IMR-90 (cell line): ENCODE results near the gene ITSN1. TPM values are rescaled to one million over a fixed set of nuclear protein-coding genes. Genes with fewer than 3 reads are reported as not detected.

Source experiments
- ATAC-seq: fragments of 200-7000 bp; cut with Tn5 transposase; 2 replicates; pipeline ENCODE4 v1.9.1; 2020; ENCODE audit warnings: low read depth, mild to moderate bottlenecking, moderate library complexity
- BruUV-seq: library from RNA; stranded (reverse); fragments of 400-500 nt; replicated peaks from 2 replicates; lab custom pipeline; 2021; lab: Mats Ljungman, UMichigan
- CTCF ChIA-PET: fragments of 300-600 bp; formaldehyde crosslinking; extraction: SDS; loops from one replicate; lab custom pipeline; 2021; ENCODE audit warnings: antibody characterized with exemption; lab: Yijun Ruan, JAX
- POLR2A ChIA-PET: fragments of 300-600 bp; sonication (Branson Sonifier 250); formaldehyde crosslinking; loops from one replicate; lab custom pipeline; 2022; ENCODE audit warnings: antibody characterized with exemption; ENCODE audit not compliant: unreplicated experiment; lab: Charles Lee
- DNase-seq: peaks from one replicate; pipeline ENCODE4 v3.0.0; 2013
- H2AFZ ChIP-seq: replicated peaks from 2 replicates; pipeline ENCODE3; 2013; ENCODE audit warnings: low read length, mild to moderate bottlenecking; ENCODE audit not compliant: poor library complexity
- H2AK5ac ChIP-seq: 2 replicates; pipeline ENCODE4 v1.6.1; 2013; ENCODE audit warnings: low read depth, low read length, inconsistent platforms
- H2AK9ac ChIP-seq: replicated peaks from 2 replicates; pipeline ENCODE3; 2013; ENCODE audit warnings: mild to moderate bottlenecking, low read depth, low read length, moderate library complexity; ENCODE audit not compliant: poor library complexity
- H2BK120ac ChIP-seq: 2 replicates; pipeline ENCODE4 v1.6.1; 2013; ENCODE audit warnings: low read depth, low read length, inconsistent platforms
- H2BK15ac ChIP-seq: 3 replicates; pipeline ENCODE4 v1.6.1; 2013; ENCODE audit warnings: low read depth, low read length, inconsistent platforms
- H2BK20ac ChIP-seq: 2 replicates; pipeline ENCODE4 v1.6.1; 2013; ENCODE audit warnings: low read depth, mild to moderate bottlenecking, inconsistent platforms, low read length, moderate library complexity
- H2BK5ac ChIP-seq: 2 replicates; pipeline ENCODE4 v1.6.1; 2013; ENCODE audit warnings: mild to moderate bottlenecking, low read depth, low read length, inconsistent platforms; ENCODE audit not compliant: poor library complexity, severe bottlenecking
- H3K14ac ChIP-seq: replicated peaks from 2 replicates; pipeline ENCODE4 v1.6.1; 2013; ENCODE audit warnings: low read depth, low read length, inconsistent platforms
- H3K18ac ChIP-seq: 2 replicates; pipeline ENCODE4 v1.6.1; 2013; ENCODE audit warnings: low read depth, low read length, control low read depth
- H3K23ac ChIP-seq: 2 replicates; pipeline ENCODE4 v1.6.1; 2013; ENCODE audit warnings: low read depth, low read length, inconsistent platforms
- H3K27ac ChIP-seq: 2 replicates; pipeline ENCODE4 v1.5.1; 2013; ENCODE audit warnings: mild to moderate bottlenecking, control low read depth, low read length; ENCODE audit not compliant: insufficient read depth
- H3K27me3 ChIP-seq: 2 replicates; pipeline ENCODE4 v1.6.1; 2013; ENCODE audit warnings: low read length; ENCODE audit not compliant: control insufficient read depth, insufficient read depth
- H3K36me3 ChIP-seq: 2 replicates; pipeline ENCODE4 v1.6.1; 2013; ENCODE audit warnings: low read length, mixed read lengths; ENCODE audit not compliant: control insufficient read depth, insufficient read depth
- H3K4ac ChIP-seq: 2 replicates; pipeline ENCODE4 v1.6.1; 2013; ENCODE audit warnings: low read depth, low read length, inconsistent platforms
- H3K4me1 ChIP-seq: 2 replicates; pipeline ENCODE4 v1.6.1; 2013; ENCODE audit warnings: low read length, mixed read lengths; ENCODE audit not compliant: control insufficient read depth, insufficient read depth
- H3K4me2 ChIP-seq: 2 replicates; pipeline ENCODE4 v1.6.1; 2013; ENCODE audit warnings: low read depth, mild to moderate bottlenecking, control low read depth, low read length, moderate library complexity
- H3K4me3 ChIP-seq: 2 replicates; pipeline ENCODE4 v1.5.1; 2013; ENCODE audit warnings: low read depth, mild to moderate bottlenecking, control low read depth, low read length, moderate library complexity; ENCODE audit not compliant: insufficient read depth
- H3K56ac ChIP-seq: 2 replicates; pipeline ENCODE4 v1.6.1; 2013; ENCODE audit warnings: low read length, inconsistent platforms; ENCODE audit not compliant: insufficient read depth; ENCODE audit errors: extremely low read depth
- H3K79me1 ChIP-seq, 2 experiments: 2 replicates each; pipeline ENCODE4 v1.6.1; 2013; ENCODE audit warnings: low read length in 2 of 2, inconsistent platforms in 1 of 2, low read depth in 1 of 2
- H3K9ac ChIP-seq: 2 replicates; pipeline ENCODE4 v1.6.1; 2013; ENCODE audit warnings: low read depth, low read length, control low read depth
- H3K9me1 ChIP-seq: 2 replicates; pipeline ENCODE4 v1.6.1; 2013; ENCODE audit warnings: low read length, inconsistent platforms; ENCODE audit not compliant: insufficient read depth
- H3K9me3 ChIP-seq: 2 replicates; pipeline ENCODE4 v1.6.1; 2013; ENCODE audit warnings: low read length; ENCODE audit not compliant: control insufficient read depth, insufficient read depth
- H4K20me1 ChIP-seq: 2 replicates; pipeline ENCODE4 v1.6.1; 2013; ENCODE audit warnings: low read length, inconsistent platforms; ENCODE audit not compliant: insufficient read depth
- H4K5ac ChIP-seq: 2 replicates; pipeline ENCODE4 v1.6.1; 2013; ENCODE audit warnings: mild to moderate bottlenecking, low read depth, low read length, control low read depth
- H4K8ac ChIP-seq, 2 experiments: 2 replicates each; pipeline ENCODE4 v1.6.1; 2013; ENCODE audit warnings: low read depth in 2 of 2, low read length in 2 of 2, control low read depth in 1 of 2, inconsistent platforms in 1 of 2
- H4K91ac ChIP-seq: 2 replicates; pipeline ENCODE4 v1.6.1; 2013; ENCODE audit warnings: low read depth, low read length, inconsistent platforms; ENCODE audit not compliant: insufficient read depth
- BHLHE40 ChIP-seq: fragments of 150-350 bp; IDR thresholded peaks from 2 replicates; pipeline ENCODE4 v1.6.1; 2016; ENCODE audit warnings: mild to moderate bottlenecking, low read depth, low read length
- CTCF ChIP-seq: conservative IDR thresholded peaks from 2 replicates; pipeline ENCODE4 v1.5.1; 2012; ENCODE audit warnings: mild to moderate bottlenecking, low read depth, low read length, improper control_type of control experiment
- MXI1 ChIP-seq: IDR thresholded peaks from 2 replicates; pipeline ENCODE4 v1.6.1; 2012; ENCODE audit warnings: low read depth, mild to moderate bottlenecking, low read length, moderate library complexity, borderline replicate concordance
- RAD21 ChIP-seq: IDR thresholded peaks from 2 replicates; pipeline ENCODE4 v1.6.1; 2012; ENCODE audit warnings: low read length, improper control_type of control experiment
- WGBS, 2 experiments: methylation state at CpG; one replicate each; pipeline versions ENCODE4 v1.1.5 to v1.1.7; 2013; ENCODE audit warnings: missing lambda C conversion rate in 2 of 2; ENCODE audit not compliant: insufficient read length in 1 of 2; ENCODE audit errors: extremely low coverage in 2 of 2; 5-methylcytosine and 5-hydroxymethylcytosine counted together
- dilution Hi-C: fragments of 300-500 bp; cut with HindIII; formaldehyde crosslinking; loops from one replicate; pipeline ENCODE4 v1.14.3; 2018; ENCODE audit warnings: low sequenced_read_pairs; ENCODE audit not compliant: unreplicated experiment
- in situ Hi-C: fragments of 300-500 bp; cut with MboI; formaldehyde crosslinking; loops from 3 replicates; pipeline ENCODE4 v1.14.3; 2019; ENCODE audit warnings: low sequenced_read_pairs, inconsistent platforms, mixed read lengths
- intact Hi-C: fragments of 100-400 bp; cut with micrococcal nuclease; formaldehyde crosslinking; loops from 2 replicates; pipeline ENCODE4 v1.10.0; 2022
- polyA plus RNA-seq, 3 experiments: library from polyadenylated mRNA; depleted of rRNA; stranded (reverse); fragments of >200 nt; gene quantifications; 2 replicates each; pipeline ENCODE4 v1.2.3, GENCODE V29; 2012; ENCODE audit warnings: low replicate concordance in 1 of 3
- total RNA-seq: library from RNA; depleted of rRNA; stranded (reverse); fragments of >200 nt; gene quantifications from 2 replicates; pipeline ENCODE4 v1.2.3, GENCODE V29; 2012
- TF ChIP-seq, protein P1 (sequence below): fragments of 150-350 bp; IDR thresholded peaks from 2 replicates; pipeline ENCODE4 v1.6.1; 2016; ENCODE audit warnings: low read depth, mild to moderate bottlenecking, low read length, moderate library complexity, borderline replicate concordance

The ITSN1 gene
- total and polyA plus RNA-seq, 2 of the 4 experiments (the other 2 are of a cell fraction) = 45.4 to 62.0 TPM

DNA sequence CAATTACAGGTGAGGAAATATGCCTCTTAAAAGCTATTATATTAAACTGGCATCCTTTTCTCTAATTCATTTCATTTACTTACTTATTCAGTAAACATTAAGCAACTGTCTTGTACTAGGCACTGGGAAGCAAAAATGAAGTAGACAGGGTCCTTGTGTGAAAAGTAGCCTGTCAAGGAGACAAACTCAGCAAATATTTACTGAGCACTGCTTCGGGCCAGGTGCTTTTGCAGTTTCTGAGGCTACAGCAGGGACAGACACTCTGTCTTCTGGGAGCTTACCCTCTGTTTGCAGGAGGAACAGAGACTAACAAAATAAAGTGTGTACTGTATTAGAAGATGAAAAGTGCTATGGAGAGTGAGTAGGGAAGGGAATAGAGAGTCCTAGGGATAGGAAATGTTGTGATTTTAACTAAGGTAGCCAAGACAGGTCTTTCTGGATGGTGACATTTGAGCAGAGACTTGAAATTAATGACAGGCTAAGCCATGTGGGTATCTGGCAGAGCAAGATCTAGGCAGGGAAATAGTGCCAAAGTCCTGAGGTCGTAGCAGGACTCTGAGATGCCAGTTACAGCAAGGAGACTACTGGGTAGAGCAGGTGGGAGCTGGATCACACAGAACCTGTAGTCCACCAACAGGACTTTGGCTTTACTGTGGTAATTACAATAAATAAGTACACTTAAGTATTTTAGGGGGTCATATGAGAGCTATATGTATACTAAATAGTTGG is 133.0 kb downstream of the ITSN1 start:
- in situ Hi-C loops (no loop called here), dilution Hi-C loops (no loop called here), intact Hi-C loops (no loop called here)
- TF ChIP-seq RAD21 (no peak), MXI1 (no peak), CTCF (no peak), BHLHE40 (no peak)
- TF ChIP-seq, protein P1, sequence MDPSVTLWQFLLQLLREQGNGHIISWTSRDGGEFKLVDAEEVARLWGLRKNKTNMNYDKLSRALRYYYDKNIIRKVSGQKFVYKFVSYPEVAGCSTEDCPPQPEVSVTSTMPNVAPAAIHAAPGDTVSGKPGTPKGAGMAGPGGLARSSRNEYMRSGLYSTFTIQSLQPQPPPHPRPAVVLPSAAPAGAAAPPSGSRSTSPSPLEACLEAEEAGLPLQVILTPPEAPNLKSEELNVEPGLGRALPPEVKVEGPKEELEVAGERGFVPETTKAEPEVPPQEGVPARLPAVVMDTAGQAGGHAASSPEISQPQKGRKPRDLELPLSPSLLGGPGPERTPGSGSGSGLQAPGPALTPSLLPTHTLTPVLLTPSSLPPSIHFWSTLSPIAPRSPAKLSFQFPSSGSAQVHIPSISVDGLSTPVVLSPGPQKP = no peak
- H3K9me3 ChIP-seq = no peaks in the 10 kb centered on the region
- DNase-seq (no peak), ATAC-seq (no peak)
- H2BK120ac ChIP-seq = no peak overlapping the region
- no peak overlapping the region for H3K56ac ChIP-seq
- H3K18ac ChIP-seq = no peak overlapping the region
- H2BK15ac ChIP-seq = no peak overlapping the region
- no peak overlapping the region for H2BK20ac ChIP-seq
- H2BK5ac ChIP-seq = no peak overlapping the region
- no peak overlapping the region for H3K4me3 ChIP-seq
- H4K91ac ChIP-seq = no peak overlapping the region
- no peak overlapping the region for H2AK9ac ChIP-seq
- H3K23ac ChIP-seq = no peak overlapping the region
- H3K14ac ChIP-seq = no peak overlapping the region
- no peak overlapping the region for H4K5ac ChIP-seq
- H4K20me1 ChIP-seq = no peaks in the 10 kb centered on the region; the same call in 1 of the 2 replicates
- no peak overlapping the region for H2AK5ac ChIP-seq
- no peaks in the 10 kb centered on the region for H3K4me1 ChIP-seq
- peaks cover 3 to 17% of the 10 kb centered on the region in 2 experiments; a peak in 3 of 4 replicates for H3K79me1 ChIP-seq
- ChIA-PET CTCF (no interaction called here), POLR2A (no interaction called here)
- no peak overlapping the region for H3K4me2 ChIP-seq
- H4K8ac ChIP-seq = no peak overlapping the region
- no peak overlapping the region for H2AFZ ChIP-seq
- no peaks in the 10 kb centered on the region for H3K27me3 ChIP-seq
- H3K9ac ChIP-seq = no peak overlapping the region
- H3K9me1 ChIP-seq = 0 out of 2 replicates have a peak, but pooled peaks cover 2% of the 10 kb centered on the region
- H3K27ac ChIP-seq = no peak overlapping the region
- H3K36me3 ChIP-seq = peaks cover 20% of the 10 kb centered on the region
- 100% methylated on average over 2 of the region's 2 CpGs; no CpG with 5 or more reads in 1 of the 2 experiments for WGBS, 2 experiments
- no TSS peak for BruUV-seq
- H3K4ac ChIP-seq = no peak overlapping the region
